IPS DF 4.7 (cell line): ENCODE measurements around the gene CFAP298.
"Not testable (repeated sequence)": the region's sequence is repeated elsewhere in the genome, so short reads cannot be mapped to it uniquely, and the experiment has no call there.

Experiments
- DNase-seq: peaks from one replicate; pipeline ENCODE4 v3.0.0-alpha.2; 2013; ENCODE audit warnings: low spot score; ENCODE audit errors: extremely low read depth

Gene CFAP298, protein sequence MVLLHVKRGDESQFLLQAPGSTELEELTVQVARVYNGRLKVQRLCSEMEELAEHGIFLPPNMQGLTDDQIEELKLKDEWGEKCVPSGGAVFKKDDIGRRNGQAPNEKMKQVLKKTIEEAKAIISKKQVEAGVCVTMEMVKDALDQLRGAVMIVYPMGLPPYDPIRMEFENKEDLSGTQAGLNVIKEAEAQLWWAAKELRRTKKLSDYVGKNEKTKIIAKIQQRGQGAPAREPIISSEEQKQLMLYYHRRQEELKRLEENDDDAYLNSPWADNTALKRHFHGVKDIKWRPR

GRCh38 chr21:32612075-32612998 lies at the start of gene CFAP298:
TSS of gene CFAP298 (minus strand) at chr21:32612377. CDS start at chr21:32612243, 134 bp downstream.
- DNase-seq: peak; percentile 62

DNA sequence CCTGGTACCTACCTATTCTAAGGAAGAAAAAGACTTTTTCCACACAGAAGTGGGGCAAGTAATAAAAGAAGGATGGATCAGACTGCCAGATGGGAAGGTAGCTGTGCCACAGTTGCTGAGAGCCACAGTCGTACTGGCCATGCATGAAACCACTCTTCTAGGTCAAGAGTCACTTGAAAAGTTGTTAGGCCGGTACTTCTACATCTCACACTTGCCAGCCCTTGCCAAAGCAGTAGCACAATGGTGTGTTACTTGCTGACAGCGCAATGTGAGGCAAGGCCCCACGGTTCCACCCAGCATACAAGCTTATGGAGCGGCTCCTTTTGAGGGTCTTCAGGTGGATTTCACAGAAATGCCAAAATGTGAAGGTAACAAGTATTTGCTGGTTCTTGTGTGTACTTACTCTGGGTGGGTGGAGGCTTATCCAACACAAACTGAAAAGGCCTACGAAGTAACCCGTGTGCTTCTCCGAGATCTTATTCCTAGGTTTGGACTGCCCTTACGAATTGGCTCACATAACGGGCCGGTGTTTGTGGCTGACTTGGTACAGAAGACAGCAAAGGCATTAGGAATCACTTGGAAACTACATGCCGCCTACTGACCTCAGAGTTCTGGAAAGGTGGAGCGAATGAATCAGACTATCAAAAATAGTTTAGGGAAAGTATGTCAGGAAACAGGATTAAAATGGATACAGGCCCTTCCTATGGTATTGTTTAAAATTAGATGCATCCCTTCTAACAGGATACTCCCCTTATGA lies 49.0 kb upstream of the CFAP298 start:
- not testable (repeated sequence) for DNase-seq

DNA sequence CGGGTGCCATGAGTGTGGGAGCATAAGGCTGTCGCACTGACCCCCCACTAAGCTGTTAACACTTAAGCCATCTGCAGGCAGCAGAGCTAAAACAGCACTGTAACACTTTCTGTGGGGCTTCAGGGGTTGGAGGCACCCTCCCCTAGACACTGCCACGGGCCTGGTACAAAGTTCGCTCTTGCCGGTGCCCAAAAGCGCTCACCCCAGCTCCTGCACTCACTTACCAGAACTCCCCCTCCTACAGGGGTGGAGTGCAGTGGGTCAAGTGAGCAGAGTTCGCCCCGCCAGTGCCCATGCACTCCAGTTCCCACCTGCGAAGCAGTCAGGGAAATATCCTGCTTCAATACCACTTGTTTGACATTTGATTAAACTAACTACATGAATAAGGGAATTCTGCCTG lies 46.3 kb upstream of the CFAP298 start:
- DNase-seq: no peak

DNA sequence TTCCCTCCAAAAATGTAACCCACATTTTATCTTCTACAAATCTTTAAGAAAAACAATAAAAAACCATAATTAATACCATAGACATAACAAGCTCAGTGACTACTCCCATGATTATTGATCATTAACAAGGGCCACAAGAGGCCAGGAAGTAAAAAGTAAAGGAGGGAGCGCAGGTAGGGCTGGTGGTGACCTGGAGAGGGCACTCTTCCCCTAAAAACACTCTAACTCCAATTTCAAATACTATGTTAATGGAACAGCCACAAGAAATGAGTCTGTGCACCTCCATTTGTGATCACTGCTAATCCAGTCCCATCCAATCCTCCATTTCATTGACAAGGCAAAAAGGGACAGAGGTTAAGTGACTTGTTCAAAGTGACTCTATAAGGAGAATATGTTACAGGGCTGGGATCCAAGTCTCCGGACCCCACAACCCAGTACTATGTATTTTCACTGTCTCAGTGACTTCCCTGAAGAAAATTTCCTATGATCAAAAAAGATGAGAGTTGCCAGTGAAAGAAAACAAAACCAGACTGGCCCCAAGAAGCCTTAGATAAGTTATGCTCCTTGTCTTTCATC lies 41.2 kb upstream of the CFAP298 start:
- DNase-seq: peak; percentile 14

DNA sequence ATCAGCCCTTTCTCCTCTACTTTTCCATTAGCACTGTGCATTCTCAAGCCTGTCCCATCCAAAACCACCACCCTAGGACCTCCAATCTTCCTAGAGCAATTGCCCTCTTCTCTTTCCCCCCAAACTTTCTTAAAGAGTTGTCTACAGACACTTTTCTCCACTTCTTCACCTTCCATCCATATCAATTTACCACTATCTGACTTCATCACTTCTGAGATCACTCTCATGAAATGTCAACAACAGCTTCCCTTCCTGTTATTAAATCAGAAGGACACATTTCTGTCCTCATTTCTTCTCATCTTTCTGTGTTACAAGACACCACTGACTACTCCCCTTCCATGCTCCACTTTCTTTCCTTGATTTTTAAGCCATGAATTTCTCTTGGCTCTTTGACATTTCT lies 36.0 kb upstream of the CFAP298 start:
- DNase-seq: no peak

DNA sequence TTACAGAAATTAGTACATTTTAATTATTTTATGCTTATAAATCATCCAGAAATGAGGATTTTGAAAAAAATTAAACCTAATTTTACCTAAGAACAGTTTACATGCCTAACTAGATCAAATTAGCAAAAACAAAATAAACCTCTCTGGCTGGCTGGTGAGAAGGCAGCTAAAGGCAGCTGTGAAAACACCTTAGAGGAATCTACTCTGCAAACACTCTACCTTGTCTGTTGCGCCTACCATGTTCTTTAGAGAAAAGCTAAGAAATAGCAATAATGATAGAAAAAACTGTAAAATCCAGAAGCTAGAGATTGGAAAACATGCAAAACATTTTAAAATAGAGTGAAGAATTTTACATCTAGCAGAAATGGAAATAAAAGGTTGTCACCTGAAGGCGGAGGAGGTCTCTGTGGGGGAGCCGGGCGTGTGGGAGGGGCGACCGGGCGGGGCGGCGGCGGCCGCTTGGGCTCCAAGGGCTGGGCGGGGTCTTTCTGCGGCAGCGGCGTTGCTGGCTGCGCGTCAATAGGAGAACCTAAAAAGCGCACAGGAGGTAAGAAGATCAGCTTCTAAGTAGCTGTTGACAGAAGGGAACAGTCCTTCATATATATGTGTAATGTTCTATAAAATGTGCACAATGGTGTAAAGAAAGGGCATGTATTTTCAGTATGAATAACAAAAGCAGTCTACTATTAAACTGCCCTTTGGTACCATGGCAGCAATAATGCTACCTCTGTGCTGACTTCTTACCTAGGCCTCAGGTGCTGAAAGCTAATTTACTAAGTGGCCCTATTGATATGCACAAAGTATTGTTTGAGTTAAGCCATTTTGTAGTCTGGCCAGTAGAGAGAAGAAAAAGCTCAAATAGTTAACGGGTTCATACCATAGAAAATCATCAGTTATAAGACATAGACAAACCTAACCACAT lies 33.3 kb upstream of the CFAP298 start:
- peak; percentile 5 for DNase-seq

DNA sequence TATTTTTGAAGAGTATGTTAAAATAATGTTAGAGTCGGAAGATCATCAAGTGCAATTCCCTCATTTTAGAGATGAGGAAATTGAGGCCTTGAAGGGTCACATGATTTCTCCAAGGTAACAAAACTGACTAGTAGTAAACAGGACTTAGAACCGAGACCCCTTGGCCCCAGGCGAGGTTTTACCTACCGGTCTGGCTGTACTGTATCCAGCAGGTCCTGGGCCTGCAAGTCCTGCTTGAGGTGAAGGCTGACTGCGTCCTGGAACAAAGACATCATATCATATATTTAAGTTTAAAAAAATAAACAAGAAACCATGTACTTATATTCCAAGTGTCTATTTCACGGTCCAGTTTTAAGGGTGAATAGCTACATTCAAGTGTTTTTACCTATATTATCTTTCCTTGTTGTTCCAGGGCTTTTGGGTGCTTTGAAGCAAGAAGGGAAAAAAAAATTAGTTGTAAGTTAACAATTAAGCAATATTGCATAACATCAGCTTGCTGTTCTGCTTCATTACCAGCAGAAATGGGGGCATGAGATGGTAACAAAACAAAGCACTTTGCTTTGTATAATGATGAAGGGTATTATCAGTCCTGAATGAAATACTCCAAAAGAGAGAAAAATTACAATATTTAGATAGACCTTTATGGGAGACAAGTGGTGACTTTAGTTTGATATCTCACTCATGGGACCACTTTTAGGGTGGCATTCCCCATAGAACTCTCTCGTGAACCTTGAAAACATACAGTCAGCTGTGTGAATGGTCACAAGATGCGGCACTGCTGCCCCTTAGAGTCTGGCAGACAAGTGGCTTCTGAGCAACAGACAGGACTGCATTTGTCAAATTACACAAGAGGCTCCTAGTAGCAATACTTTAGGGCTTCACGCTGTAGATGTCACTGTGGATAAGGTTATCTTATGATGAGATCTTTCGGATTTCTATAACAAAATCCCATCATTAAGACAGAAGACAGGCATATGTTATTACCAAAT lies 29.8 kb upstream of the CFAP298 start:
- no peak for DNase-seq

DNA sequence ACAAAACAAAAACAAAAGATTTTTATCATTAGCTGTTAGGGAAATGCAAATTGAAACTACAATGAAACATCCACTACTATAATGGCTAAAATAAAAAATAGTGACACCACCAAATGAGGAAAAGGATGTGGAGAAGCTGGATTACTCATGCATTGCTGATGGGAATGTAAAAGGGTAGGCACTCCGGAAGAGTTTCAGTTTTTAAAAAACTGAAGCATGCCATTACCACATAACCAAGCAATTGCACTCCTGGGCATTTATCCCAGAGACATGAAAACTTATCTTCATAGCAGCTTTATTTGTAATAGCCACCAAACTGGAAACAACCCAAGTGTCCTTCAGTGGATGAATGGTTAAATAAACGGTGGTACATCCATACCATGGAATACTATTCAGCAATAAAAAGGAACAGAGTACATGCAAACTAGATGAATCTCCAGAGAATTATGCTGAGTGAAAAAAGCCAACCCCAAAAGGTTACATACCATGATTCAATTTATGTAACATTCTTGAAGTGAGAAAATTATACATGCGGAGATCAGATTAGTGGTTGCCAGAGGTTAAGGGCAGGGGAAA lies 14.5 kb upstream of the CFAP298 start:
- no peak for DNase-seq

GRCh38 chr21:32618218-32618617 lies 6.0 kb upstream of the CFAP298 start:
- not testable (repeated sequence) for DNase-seq

DNA sequence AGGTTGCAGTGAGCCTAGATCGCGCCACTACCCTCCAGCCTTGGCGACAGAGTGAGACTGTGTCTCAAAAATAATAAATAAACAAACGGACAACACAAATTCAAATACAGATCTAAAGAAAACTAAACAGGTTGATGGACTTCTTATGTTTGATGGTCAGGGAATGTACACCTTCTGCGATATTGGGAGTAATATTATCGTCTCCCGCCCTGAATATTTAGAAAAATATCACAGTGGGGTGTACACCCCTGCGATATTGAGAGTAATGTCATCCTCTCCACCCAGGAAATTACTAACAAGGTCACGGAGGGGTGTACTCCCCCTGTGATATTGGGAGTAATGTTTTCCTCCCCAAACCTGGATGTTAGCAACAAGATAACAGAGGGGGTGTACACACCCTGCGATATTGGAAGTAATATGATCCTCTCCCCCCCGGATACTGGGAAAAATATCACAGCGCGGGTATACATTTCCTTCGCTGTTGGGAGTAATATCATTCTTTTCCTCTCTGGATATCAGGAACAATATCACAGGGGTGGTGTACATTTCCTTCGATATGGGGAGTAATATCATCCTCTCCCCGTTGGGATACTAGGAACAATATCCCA lies 1.4 kb upstream of the CFAP298 start:
- no peak for DNase-seq

GRCh38 chr21:32612999-32613337 lies 791 bp upstream of the CFAP298 start:
- DNase-seq: no peak

DNA sequence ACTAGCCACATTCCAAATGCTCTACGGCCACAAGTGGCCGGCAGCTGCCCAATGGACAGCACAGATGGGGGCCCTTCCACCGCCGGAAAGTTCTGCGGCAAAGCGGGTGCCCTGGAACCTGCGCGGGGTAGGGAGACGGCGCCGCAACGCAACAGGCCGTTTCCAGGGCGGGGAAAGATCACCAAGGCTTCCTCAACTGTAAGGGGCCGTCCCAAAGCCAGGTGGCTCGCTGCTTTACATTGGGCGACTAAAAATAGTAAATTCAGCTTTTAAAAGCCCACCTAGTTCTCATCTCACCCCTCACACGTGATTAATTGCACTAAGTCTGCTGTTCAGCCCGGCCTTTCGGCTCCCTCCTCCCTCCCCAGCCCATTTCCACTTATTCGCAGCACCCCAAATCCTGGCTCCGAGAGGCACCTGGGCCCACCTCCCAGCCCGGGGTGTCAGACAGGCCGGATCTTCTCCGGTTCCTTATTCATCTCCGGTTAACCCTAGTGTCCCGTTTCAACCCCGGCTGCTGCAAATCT lies 643 bp downstream of the CFAP298 start:
- no peak for DNase-seq

- DNase-seq: not testable (repeated sequence)
These were observed 1.2 kb downstream of the CFAP298 start for GRCh38 chr21:32610940-32611339.

GRCh38 chr21:32608851-32609250 lies 3.3 kb downstream of the CFAP298 start:
- DNase-seq: no peak

GRCh38 chr21:32605469-32605868 lies 6.7 kb downstream of the CFAP298 start:
- no peak for DNase-seq

GRCh38 chr21:32604464-32604863 lies 7.7 kb downstream of the CFAP298 start:
- DNase-seq: peak; percentile 78

- no peak for DNase-seq
These were observed 9.0 kb downstream of the CFAP298 start for GRCh38 chr21:32603131-32603530.

DNA sequence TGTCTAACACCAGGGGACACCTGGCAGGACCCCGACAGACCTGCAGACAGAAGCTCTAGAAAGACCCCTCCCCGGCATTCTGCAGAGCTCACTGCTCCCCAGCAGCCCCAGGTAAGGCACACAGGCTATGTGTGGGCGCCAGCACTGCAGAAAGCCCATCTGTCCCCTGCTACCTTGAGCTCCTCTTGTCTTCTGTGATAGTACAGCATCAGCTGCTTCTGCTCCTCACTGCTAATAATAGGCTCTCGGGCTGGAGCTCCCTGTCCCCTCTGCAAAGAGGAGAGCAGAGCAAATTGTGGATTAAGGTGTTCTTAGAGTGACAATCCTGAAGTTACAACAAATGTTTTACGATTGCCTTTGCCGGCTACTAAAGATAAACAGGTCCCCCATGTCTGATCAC lies 10.1 kb downstream of the CFAP298 start:
- DNase-seq: no peak
